ENCODE data around the gene MOB3A.
A peak's percentile ranks its signal among the peaks of the same experiment; 100 is the strongest.
"Not testable (repeated sequence)": the region's sequence is repeated elsewhere in the genome, so short reads cannot be mapped to it uniquely, and the experiment has no call there.

Gene MOB3A

GRCh38 chr19:2097203-2097885 lies 1.2 kb upstream of the MOB3A start:
- H3K27me3 ChIP-seq (ENCODE audit: control insufficient read depth, insufficient read depth, low read length) = no peaks in the 10 kb centered on the region
- peak overlapping the region; percentile 81 for H3K4me2 ChIP-seq (ENCODE audit: low read length)
- no peak for TF ChIP-seq CTCF (IDR thresholded peaks at IDR 0.05)
- peaks cover 12% of the 10 kb centered on the region for H3K79me2 ChIP-seq
- no peak overlapping the region for H3K27ac ChIP-seq
- no peaks in the 10 kb centered on the region for H3K4me1 ChIP-seq
- peak overlapping the region; percentile 73 for H2AFZ ChIP-seq
- H3K4me3 ChIP-seq (ENCODE audit: low read depth, low read length) = peak overlapping the region; percentile 48
- H3K9me3 ChIP-seq (ENCODE audit: control insufficient read depth, low read length) = no peaks in the 10 kb centered on the region
- no peaks in the 10 kb centered on the region for H3K36me3 ChIP-seq (ENCODE audit: control insufficient read depth, insufficient read depth, low read length)
- H3K9ac ChIP-seq = no peak overlapping the region

- H3K27me3 ChIP-seq (ENCODE audit: control insufficient read depth, insufficient read depth, low read length) = no peaks in the 10 kb centered on the region
- H3K4me3 ChIP-seq (ENCODE audit: low read depth, low read length) = peak within 1 kb of the TSS; percentile 91
- peak within 1 kb of the TSS; percentile 17 for H3K9ac ChIP-seq
- H3K79me2 ChIP-seq = peaks cover 10% of the 10 kb centered on the region
- H2AFZ ChIP-seq = peak within 1 kb of the TSS; percentile 87
- peak within 1 kb of the TSS; percentile 85 for H3K27ac ChIP-seq
- no peaks in the 10 kb centered on the region for H3K9me3 ChIP-seq (ENCODE audit: control insufficient read depth, low read length)
- peak within 1 kb of the TSS; percentile 81 for H3K4me2 ChIP-seq (ENCODE audit: low read length)
- no peaks in the 10 kb centered on the region for H3K4me1 ChIP-seq
- TF ChIP-seq CTCF (IDR thresholded peaks at IDR 0.05) = peak; percentile 52
- H3K36me3 ChIP-seq (ENCODE audit: control insufficient read depth, insufficient read depth, low read length) = no peaks in the 10 kb centered on the region
Measured at GRCh38 chr19:2096480-2097202, 515 bp upstream of the MOB3A start, which contains the start of gene IZUMO4. IZUMO4 (plus strand) TSS chr19:2096915; CDS start chr19:2096946, 31 bp downstream.

- H3K9me3 ChIP-seq (ENCODE audit: control insufficient read depth, low read length); H3K9ac ChIP-seq; H2AFZ ChIP-seq; H3K27me3 ChIP-seq (ENCODE audit: control insufficient read depth, insufficient read depth, low read length); H3K4me2 ChIP-seq (ENCODE audit: low read length); H3K27ac ChIP-seq; H3K79me2 ChIP-seq; H3K4me3 ChIP-seq (ENCODE audit: low read depth, low read length); H3K4me1 ChIP-seq; H3K36me3 ChIP-seq (ENCODE audit: control insufficient read depth, insufficient read depth, low read length): not testable (repeated sequence)
Measured at GRCh38 chr19:2091926-2092525, 4.1 kb downstream of the MOB3A start.

- H3K9ac ChIP-seq = no peak overlapping the region
- H3K36me3 ChIP-seq (ENCODE audit: control insufficient read depth, insufficient read depth, low read length) = no peaks in the 10 kb centered on the region
- H3K4me3 ChIP-seq (ENCODE audit: low read depth, low read length) = no peak overlapping the region
- H3K4me2 ChIP-seq (ENCODE audit: low read length) = no peak overlapping the region
- H3K27me3 ChIP-seq (ENCODE audit: control insufficient read depth, insufficient read depth, low read length) = no peaks in the 10 kb centered on the region
- no peaks in the 10 kb centered on the region for H3K9me3 ChIP-seq (ENCODE audit: control insufficient read depth, low read length)
- no peak for TF ChIP-seq CTCF (IDR thresholded peaks at IDR 0.05)
- H3K79me2 ChIP-seq = peaks cover 5% of the 10 kb centered on the region
- H3K27ac ChIP-seq = no peak overlapping the region
- no peaks in the 10 kb centered on the region for H3K4me1 ChIP-seq
- no peak overlapping the region for H2AFZ ChIP-seq
Measured at GRCh38 chr19:2089727-2090053, 6.4 kb downstream of the MOB3A start.

GRCh38 chr19:2089001-2089711 lies 7.0 kb downstream of the MOB3A start:
- H3K4me2 ChIP-seq (ENCODE audit: low read length) = no peak overlapping the region
- no peak overlapping the region for H3K9ac ChIP-seq
- no peaks in the 10 kb centered on the region for H3K9me3 ChIP-seq (ENCODE audit: control insufficient read depth, low read length)
- no peaks in the 10 kb centered on the region for H3K36me3 ChIP-seq (ENCODE audit: control insufficient read depth, insufficient read depth, low read length)
- no peaks in the 10 kb centered on the region for H3K4me1 ChIP-seq
- no peak overlapping the region for H3K4me3 ChIP-seq (ENCODE audit: low read depth, low read length)
- peaks cover 5% of the 10 kb centered on the region for H3K79me2 ChIP-seq
- no peak overlapping the region for H2AFZ ChIP-seq
- no peak for TF ChIP-seq CTCF (IDR thresholded peaks at IDR 0.05)
- H3K27me3 ChIP-seq (ENCODE audit: control insufficient read depth, insufficient read depth, low read length) = no peaks in the 10 kb centered on the region
- H3K27ac ChIP-seq = no peak overlapping the region

Data from parathyroid adenoma (tissue), 2 donors.